Measurements from ENCODE around the gene DNAAF5. TPM values are rescaled to one million over a fixed set of nuclear protein-coding genes. Genes with fewer than 3 reads are reported as not detected.

Gene DNAAF5
- total RNA-seq, 3 donors from 2014 or later = 29.4 to 43.0 (median 30.9) TPM

DNA sequence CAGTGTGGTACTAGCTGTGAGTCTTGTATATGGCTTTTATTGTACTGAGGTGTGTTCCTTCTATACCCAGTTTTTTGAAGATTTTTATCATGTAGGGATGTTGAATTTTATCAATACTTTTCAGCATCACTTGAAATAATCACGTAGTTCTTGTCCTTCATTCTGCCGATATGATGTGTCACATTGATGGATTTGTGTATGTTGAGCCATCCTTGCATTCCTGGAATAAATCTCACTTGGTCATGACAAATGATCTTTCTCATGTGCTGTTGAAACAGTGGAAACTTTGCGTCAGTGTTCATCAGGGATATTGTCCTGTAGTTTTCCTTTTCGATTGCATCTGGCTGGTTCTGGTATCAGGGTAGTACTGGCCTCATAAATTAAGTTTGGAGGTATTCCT is 7.7 kb downstream of the DNAAF5 start:
- H3K9me3 ChIP-seq = peaks cover 5% of the 10 kb centered on the region
- ATAC-seq (no peak), DNase-seq (no peak)
- no peak overlapping the region for H3K4me3 ChIP-seq
- intact Hi-C loops (cut with DNase I, micrococcal nuclease) = no loop called here
- H3K36me3 ChIP-seq (ENCODE audit: low read depth) = no peaks in the 10 kb centered on the region
- H3K4me1 ChIP-seq (ENCODE audit: low read depth) = peaks cover 12% of the 10 kb centered on the region
- TF ChIP-seq, protein P1, sequence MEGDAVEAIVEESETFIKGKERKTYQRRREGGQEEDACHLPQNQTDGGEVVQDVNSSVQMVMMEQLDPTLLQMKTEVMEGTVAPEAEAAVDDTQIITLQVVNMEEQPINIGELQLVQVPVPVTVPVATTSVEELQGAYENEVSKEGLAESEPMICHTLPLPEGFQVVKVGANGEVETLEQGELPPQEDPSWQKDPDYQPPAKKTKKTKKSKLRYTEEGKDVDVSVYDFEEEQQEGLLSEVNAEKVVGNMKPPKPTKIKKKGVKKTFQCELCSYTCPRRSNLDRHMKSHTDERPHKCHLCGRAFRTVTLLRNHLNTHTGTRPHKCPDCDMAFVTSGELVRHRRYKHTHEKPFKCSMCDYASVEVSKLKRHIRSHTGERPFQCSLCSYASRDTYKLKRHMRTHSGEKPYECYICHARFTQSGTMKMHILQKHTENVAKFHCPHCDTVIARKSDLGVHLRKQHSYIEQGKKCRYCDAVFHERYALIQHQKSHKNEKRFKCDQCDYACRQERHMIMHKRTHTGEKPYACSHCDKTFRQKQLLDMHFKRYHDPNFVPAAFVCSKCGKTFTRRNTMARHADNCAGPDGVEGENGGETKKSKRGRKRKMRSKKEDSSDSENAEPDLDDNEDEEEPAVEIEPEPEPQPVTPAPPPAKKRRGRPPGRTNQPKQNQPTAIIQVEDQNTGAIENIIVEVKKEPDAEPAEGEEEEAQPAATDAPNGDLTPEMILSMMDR (IDR thresholded peaks at IDR 0.05) = no peak

DNA sequence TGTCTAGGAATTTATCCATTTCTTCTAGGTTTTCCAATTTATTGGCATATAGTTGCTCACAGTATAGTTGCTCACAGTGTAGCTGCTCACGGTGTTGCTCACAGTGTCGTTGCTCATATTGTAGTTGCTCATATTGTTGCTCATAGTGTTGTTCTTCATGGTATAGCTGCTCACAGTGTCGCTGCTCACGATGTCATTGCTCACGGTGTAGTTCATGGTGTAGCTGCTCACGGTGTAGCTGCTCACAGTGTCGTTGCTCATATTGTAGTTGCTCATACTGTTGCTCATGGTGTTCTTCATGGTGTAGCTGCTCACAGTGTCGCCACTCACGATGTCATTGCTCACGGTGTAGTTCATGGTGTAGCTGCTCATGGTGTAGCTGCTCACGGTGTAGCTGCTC is 8.3 kb downstream of the DNAAF5 start:
- H3K9me3 ChIP-seq = peaks cover 5% of the 10 kb centered on the region
- TF ChIP-seq, protein P1 (IDR thresholded peaks at IDR 0.05) = no peak
- ATAC-seq (no peak), DNase-seq (no peak)
- intact Hi-C loops (cut with DNase I, micrococcal nuclease) = no loop called here
- H3K4me3 ChIP-seq = no peak overlapping the region
- H3K4me1 ChIP-seq (ENCODE audit: low read depth) = peaks cover 12% of the 10 kb centered on the region
- no peaks in the 10 kb centered on the region for H3K36me3 ChIP-seq (ENCODE audit: low read depth)

DNA sequence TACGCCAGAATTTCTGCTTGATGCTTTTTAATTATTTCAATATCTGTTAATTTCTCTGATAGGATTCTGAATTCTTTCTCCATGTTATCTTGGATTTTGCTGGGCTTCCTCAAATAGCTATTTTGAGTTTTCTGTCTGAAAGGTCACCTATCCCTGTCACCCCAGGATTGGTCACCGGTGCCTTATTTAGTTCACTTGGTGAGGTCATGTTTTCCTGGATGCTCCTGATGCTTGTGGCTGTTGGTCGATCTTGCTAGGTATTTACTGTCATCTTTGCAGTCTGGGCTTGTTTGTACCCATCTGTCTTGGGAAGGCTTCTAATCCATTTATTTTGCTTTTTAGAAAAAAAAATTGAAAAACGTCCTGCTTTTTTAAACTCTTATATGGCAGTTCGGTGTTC is 11.7 kb downstream of the DNAAF5 start:
- Histone ChIP-seq H3K4me1 (ENCODE audit: low read depth) (no peaks in the 10 kb centered on the region), H3K36me3 (ENCODE audit: low read depth) (no peaks in the 10 kb centered on the region), H3K4me3 (no peak overlapping the region), H3K9me3 (peaks cover 5% of the 10 kb centered on the region)
- intact Hi-C loops (cut with DNase I, micrococcal nuclease) = no loop called here
- DNase-seq (no peak), ATAC-seq (no peak)
- TF ChIP-seq, protein P1 (IDR thresholded peaks at IDR 0.05) = no peak

DNA sequence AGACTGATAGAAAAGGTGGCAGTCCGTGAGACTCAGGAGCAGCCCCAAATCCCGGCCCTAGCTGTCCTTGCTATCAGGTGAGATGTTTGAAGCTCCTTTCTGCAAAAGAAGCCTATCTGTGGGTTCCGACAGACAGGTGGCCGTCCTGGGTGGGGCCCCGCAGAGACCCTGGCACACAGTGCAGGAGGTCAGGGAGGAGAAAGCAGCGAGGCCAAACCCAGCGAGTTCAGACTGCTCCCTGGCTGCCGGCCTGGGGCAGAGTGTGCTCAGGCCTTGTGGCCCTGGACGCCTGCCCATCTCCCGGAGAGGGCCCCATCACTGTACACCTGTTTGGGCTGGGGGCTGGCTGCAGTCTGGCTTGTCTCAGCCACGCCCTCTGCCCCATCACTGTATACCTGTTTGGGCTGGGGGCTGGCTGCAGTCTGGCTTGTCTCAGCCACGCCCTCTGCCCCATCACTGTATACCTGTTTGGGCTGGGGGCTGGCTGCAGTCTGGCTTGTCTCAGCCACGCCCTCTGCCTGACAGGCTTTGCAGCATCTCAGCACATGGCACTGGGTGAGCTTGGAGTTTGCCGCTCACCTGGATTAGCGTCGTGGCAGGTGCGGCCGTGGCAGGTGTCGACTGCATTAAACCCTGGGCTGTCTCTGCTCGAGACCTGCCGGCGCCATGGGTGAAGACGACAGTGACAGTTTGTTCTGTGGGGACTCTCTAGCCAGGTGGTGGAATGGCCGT is 12.4 kb downstream of the DNAAF5 start:
- intact Hi-C loops (cut with DNase I, micrococcal nuclease) = no loop called here
- TF ChIP-seq, protein P1 (IDR thresholded peaks at IDR 0.05) = no peak
- no peak overlapping the region for H3K4me3 ChIP-seq
- peaks cover 5% of the 10 kb centered on the region for H3K9me3 ChIP-seq
- peak in 1 of 3 donors; percentile 24 for DNase-seq
- H3K4me1 ChIP-seq (ENCODE audit: low read depth) = no peaks in the 10 kb centered on the region
- no peaks in the 10 kb centered on the region for H3K36me3 ChIP-seq (ENCODE audit: low read depth)
- ATAC-seq = no peak

DNA sequence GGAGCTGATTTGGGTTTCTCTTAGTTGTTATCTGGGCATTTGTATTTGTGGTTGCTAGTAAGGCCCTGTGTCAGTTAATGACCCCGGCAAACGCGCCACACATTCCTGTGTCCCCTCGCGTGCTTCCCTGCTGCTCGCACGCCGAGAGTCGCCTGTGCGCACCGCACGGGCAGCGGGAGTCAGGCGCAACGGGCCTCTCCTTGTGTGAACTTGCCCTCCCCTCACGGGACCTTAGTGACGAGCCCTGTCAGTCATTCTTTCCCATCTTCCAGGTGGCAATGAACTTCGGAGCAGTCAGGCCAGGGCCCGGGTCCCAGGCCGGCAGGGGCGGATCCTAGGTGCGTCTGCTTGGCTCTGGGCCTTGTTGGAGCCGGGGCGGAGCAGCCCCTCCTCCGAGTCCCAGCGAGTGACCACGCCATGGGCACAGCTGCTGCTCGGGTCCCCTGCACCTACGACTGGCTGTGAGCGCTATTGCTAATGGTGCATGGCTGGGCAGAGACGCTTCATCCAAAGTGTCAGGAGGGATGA is 13.0 kb downstream of the DNAAF5 start:
- TF ChIP-seq, protein P1 (IDR thresholded peaks at IDR 0.05) = no peak
- H3K4me3 ChIP-seq = no peak overlapping the region
- no peaks in the 10 kb centered on the region for H3K36me3 ChIP-seq (ENCODE audit: low read depth)
- H3K4me1 ChIP-seq (ENCODE audit: low read depth) = no peaks in the 10 kb centered on the region
- intact Hi-C loops (cut with DNase I, micrococcal nuclease) = no loop called here
- H3K9me3 ChIP-seq = peaks cover 2% of the 10 kb centered on the region
- peak in 1 of 3 donors; percentile 25 for DNase-seq
- ATAC-seq = no peak
